HG02840 (cell line): ENCODE results near the gene MOB3C.

Source experiments
- ATAC-seq: cut with Tn5 transposase; IDR thresholded peaks from one replicate; pipeline ENCODE4 v1.9.1; 2021; ENCODE audit warnings: mild to moderate bottlenecking, moderate library complexity, moderate number of reproducible peaks; ENCODE audit not compliant: unreplicated experiment, low FRiP score

Gene MOB3C

GRCh38 chr1:46639547-46639946, 22.9 kb upstream of the MOB3C start:
- ATAC-seq = no peak

DNA sequence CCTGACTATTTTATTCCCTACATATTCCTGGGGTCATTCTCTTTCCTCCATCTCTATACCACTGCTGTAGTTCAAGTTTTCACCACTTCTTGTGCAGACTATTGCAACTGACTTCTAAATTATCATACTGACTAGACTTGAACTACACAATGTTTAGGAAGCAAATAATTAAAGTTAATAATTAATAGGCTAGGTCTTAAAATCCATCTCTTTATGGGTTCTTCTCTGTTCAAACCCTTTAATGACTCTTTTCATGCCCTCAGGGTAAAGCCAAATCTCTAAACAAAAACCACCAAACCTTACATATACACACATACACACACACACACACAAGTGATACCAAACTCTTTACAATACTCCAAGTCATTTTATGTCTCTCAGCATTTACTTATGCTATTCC, 22.3 kb upstream of the MOB3C start:
- no peak for ATAC-seq

GRCh38 chr1:46637444-46638083, 21.0 kb upstream of the MOB3C start:
- no peak for ATAC-seq

- no peak for ATAC-seq
Measured at GRCh38 chr1:46635205-46635604, 18.6 kb upstream of the MOB3C start.

DNA sequence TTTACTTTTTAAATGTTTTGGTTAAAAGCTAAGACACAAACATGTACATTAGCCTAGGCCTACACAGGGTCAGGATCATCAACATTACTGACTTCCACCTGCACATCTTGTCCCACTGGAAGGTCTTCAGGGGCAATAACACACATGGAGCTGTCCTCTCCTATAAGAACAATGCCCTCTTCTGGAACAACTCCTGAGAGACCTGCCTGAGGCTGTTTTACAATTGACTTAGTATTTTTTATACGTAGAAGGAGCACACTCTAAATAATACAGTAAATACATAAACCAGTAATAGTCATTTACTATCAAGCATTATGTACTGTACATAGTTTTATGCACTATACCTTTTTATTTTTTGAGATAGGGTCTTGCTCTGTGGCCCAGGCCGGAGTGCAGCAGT, 14.1 kb upstream of the MOB3C start:
- ATAC-seq = no peak

DNA sequence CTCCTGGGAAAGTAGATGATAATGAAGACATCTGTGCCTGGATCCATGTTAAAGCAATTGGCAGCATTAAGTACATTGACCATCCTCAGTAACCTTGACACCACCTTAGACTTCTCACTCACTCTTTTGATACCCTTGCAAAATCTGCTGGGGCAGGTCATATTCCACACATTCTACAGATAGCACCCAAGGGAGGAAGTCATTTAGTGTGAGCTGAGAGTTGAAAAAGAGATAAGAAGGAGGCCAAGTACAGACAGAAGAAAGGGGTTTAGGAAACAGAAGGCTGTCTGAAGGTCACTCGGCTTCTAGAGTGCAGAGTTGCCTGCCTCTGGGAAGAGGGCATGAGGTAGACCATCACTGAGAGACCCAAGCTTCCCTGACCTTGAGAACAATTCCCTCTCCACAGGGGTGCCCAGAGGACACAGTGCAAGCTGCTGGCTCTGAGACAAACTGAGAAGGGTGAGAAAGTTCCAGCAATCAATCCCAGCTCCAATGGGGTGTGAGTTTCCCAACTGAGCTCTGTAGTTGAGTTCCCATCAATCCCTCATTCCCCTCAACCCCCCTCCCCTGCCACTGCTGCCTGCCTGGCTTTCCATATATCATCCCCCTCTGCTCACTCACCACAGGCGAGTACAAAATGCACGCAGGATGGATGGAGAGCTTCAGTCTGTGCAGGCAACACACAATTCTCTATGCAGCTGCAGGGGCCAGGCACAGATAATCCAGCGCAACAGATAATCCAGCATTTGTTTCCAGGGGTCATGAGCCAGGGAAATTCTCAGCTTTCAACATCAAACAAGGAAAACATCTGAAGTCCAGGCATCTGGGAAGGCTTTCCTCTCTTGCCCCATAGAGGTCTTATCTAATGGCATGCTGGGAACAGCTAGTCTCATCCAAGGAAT, 7.4 kb upstream of the MOB3C start:
- no peak for ATAC-seq

GRCh38 chr1:46622344-46622743, 5.7 kb upstream of the MOB3C start:
- ATAC-seq = no peak

GRCh38 chr1:46621930-46622329, 5.3 kb upstream of the MOB3C start:
- no peak for ATAC-seq

GRCh38 chr1:46619656-46620258, 3.1 kb upstream of the MOB3C start:
- ATAC-seq = no peak

- ATAC-seq = no peak
Measured at GRCh38 chr1:46618754-46619415, 2.3 kb upstream of the MOB3C start.

DNA sequence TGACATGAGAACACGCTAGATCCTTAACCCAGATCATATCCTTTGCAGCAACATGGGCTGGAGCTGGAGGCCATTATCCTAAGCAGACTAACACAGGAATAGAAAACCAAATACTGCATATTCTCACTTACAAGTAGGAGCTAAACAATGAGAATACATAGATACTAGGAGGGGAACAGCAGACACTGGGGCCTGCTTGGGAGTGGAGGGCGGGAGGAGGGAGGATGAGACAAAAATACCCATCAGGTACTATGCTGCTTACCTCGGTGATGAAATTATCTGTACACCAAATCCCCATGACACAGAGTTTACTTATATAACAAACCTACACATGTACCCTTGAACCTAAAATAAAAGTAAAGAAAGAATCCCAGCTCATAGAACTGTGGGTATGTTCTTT, 1.2 kb upstream of the MOB3C start:
- ATAC-seq = no peak

DNA sequence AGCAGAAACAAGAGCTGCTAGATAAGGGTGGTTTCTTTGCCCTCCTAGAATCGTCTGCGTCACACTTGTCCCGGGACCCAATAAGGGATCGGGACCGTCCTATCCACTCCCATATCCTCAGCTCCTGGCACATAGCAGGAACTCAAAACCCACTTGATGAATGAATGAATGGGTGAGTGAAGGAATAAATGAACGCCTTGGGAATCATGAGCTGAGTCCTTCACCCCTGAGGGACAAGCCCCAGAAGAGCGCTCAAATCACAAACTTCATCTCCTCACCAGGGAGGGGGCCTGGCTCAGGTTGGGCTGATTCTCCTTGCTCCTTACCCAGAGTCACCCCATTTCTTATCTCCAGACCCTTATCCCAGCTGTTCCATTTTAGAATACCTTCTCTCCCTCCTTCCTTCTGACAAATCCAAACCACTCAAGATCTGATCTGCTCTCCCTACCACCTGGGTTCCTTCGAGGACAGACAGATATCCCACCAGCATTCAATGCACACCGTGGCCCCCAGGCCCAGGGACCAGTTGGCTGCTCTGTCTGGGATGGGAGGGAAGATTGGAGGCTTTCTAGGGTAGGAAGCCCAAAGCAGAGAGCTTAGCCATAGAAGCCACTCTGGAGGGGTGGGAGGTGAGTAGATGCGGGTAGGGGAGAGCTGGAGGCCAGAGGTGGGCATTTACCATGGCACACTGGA, 643 bp upstream of the MOB3C start:
- no peak for ATAC-seq

- no peak for ATAC-seq
Measured at GRCh38 chr1:46615735-46616134, 876 bp downstream of the MOB3C start.

DNA sequence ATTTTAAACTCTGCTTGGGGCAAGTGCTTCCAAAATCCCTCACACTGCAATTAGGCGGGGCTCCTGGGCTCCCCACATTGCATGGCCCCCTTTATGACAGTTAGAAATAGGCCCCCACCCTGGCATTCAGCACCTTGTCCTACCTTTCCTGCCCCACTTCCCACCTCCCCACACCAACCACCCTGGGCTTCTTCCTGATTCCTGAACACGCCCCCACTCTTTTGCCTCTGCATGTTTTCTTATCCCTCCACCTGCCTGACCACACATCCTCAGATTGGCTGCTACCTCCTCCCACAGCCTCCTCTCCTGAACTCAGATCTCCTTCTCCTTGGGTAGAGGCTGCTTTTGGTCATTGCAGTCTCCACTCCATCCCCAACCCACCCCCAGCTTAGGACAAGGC, 1.5 kb downstream of the MOB3C start:
- no peak for ATAC-seq

GRCh38 chr1:46614604-46614984, 2.0 kb downstream of the MOB3C start:
- no peak for ATAC-seq

DNA sequence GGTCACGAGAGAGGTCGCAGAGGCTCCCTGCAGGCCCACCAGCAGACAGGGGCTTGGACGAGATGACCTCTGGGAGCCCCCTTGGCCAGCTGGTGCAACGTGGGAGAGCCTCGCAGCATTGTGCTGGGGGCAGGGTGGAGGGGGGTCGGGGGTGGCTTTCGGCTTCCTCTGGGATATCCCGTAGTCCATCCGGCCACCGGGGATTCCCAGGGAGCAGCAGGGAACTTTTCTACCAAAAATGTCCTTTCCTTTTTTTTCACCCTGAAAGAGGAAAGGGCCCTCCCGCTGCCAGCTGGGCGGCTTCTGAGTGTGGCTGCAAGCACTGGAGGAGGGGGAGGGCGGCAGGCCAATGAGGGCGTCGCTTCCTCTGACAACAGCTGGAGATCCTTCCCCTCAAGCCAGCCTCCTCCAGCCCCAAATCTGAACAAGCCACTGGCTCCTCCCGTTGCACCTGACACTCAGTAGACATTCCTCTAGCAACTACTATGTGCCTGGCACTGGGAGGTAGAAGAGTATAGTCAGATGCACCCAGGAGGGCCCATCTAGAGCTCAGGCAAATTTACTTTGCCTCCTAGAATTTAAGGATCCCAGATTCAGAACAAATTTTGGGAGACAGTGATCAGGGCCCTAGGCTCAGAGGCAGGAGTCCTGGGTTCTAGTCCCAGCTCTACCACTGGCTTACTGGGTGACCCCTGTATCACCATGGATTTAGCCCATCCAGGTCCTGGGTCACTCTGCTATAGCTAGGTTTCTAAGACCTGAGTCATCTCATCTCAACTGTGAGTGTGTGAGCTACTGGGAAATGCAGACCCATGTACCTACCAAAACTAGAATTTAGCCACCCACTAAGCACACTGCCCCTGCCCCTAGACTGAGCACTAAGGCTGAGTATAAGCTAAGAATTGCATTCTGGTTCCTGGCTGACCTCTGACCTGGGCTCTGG, 2.7 kb downstream of the MOB3C start:
- ATAC-seq = peak; percentile 60

DNA sequence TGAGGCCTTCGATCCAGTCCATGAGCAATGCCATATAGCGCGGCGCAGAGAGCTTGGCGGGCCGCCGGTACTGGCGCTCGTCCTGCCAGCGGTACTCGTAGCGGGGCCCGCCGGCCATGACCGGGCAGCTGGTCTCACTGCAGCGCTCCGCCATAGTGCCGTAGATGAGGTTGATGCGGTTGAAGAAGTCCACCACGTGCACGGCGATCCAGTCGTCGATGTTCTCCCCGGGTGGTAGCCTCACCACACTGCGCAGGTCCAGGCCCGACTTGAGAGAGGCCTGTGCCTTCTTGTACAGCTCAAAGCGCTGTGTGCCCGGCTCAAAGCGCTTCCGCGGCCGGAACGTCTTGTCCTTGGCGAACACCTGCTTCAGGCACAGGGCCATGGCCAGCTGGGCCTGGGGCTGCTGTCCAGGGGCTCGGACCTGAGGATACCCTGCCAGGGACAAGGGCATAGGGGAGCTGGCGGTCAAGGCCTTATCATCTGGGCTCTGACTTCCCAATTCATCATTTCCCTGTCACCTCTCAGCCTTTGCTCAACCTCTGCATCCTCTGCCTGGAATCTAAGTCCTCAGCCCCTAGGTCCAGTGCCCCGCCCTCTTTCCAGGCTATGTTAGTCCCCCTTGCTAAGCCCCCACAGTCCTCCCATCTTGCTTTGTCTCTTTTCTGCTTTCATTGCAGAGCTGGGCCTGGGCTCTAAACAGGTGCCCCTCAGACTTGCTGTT, 3.5 kb downstream of the MOB3C start:
- ATAC-seq = no peak

GRCh38 chr1:46611691-46612221, 4.9 kb downstream of the MOB3C start:
- no peak for ATAC-seq
